AG09309 (cell line): Measurements from ENCODE around the gene GLIS2.

Experiments
- DNase-seq: peaks from one replicate; pipeline ENCODE4 v3.0.0-alpha.2; 2010; ENCODE audit warnings: low read depth
- H3K4me3 ChIP-seq: 2 replicates; pipeline ENCODE4 v1.5.1; 2011; ENCODE audit warnings: mild to moderate bottlenecking, low read depth, low read length, moderate library complexity; ENCODE audit not compliant: control insufficient read depth
- TF ChIP-seq, protein P1 (sequence below): IDR thresholded peaks from 2 replicates; pipeline ENCODE4 v1.5.1; 2011; ENCODE audit warnings: mild to moderate bottlenecking, low read depth, low read length, inconsistent platforms; ENCODE audit not compliant: insufficient read depth, control insufficient read depth; ENCODE audit errors: missing control alignments

The GLIS2 gene

GRCh38 chr16:4313563-4314531 lies 2.0 kb upstream of the GLIS2 start:
- TF ChIP-seq, protein P1, sequence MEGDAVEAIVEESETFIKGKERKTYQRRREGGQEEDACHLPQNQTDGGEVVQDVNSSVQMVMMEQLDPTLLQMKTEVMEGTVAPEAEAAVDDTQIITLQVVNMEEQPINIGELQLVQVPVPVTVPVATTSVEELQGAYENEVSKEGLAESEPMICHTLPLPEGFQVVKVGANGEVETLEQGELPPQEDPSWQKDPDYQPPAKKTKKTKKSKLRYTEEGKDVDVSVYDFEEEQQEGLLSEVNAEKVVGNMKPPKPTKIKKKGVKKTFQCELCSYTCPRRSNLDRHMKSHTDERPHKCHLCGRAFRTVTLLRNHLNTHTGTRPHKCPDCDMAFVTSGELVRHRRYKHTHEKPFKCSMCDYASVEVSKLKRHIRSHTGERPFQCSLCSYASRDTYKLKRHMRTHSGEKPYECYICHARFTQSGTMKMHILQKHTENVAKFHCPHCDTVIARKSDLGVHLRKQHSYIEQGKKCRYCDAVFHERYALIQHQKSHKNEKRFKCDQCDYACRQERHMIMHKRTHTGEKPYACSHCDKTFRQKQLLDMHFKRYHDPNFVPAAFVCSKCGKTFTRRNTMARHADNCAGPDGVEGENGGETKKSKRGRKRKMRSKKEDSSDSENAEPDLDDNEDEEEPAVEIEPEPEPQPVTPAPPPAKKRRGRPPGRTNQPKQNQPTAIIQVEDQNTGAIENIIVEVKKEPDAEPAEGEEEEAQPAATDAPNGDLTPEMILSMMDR, result peak; percentile 56
- no peak overlapping the region for H3K4me3 ChIP-seq
- no peak for DNase-seq

DNA sequence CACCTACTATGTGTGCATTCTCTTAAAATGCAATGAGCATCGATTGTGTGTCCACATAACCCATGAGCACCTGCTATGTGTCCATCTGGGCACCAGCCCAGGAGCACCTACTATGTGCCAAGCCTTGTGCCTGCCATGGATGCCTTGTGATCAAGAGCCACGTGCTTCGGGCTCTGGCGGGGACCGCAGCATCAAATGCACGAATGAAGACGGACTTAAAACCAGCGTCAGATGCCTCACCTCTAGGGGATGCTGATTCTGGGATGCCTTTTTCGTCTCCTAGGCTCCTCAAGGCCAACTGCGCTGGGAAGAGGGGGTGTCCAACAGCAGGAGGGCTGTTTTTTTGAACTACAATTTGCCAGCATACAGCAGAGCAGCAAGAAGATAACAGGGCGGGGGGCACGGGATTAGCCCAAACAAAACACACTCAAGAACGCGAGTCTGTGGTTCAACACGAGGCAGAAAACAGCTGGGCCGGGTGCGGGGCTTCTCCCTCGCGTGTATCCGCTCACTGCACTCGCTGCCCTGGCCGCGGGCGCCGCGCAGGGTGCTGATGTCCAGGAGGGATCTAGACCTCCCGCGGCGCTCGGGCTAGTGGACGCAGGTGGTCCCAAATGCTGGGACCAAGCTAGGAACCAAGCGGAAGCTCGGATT lies 1.2 kb upstream of the GLIS2 start:
- DNase-seq, result no peak
- TF ChIP-seq, protein P1, result no peak
- peak overlapping the region; percentile 51 for H3K4me3 ChIP-seq

- TF ChIP-seq, protein P1, result no peak
- H3K4me3 ChIP-seq, result peak overlapping the region; percentile 84
- no peak for DNase-seq
Observed at GRCh38 chr16:4316108-4316863, 419 bp downstream of the GLIS2 start.

- DNase-seq, result no peak
- peak overlapping the region; percentile 84 for H3K4me3 ChIP-seq
Observed at GRCh38 chr16:4316864-4317531, 1.1 kb downstream of the GLIS2 start.

GRCh38 chr16:4317532-4318450 lies 1.9 kb downstream of the GLIS2 start:
- H3K4me3 ChIP-seq, result peak overlapping the region; percentile 84
- DNase-seq, result no peak
- TF ChIP-seq, protein P1, result no peak

More at GRCh38 chr16:4316864-4317531, 1.1 kb downstream of the GLIS2 start:
- TF ChIP-seq, protein P1, result no peak
